NB4 (cell line): ENCODE results near the gene RFC5.

ENCODE experiments used
- DNase-seq: peaks from one replicate; pipeline ENCODE4 v3.0.0; 2010; ENCODE audit warnings: low read depth
- H3K4me3 ChIP-seq: one replicate; pipeline ENCODE4 v1.5.1; 2011; ENCODE audit warnings: mild to moderate bottlenecking, low read depth, low read length, moderate library complexity
- MAX ChIP-seq: IDR thresholded peaks from 2 replicates; pipeline ENCODE4 v1.6.1; 2011; ENCODE audit warnings: low read depth, low read length
- MYC ChIP-seq: IDR thresholded peaks from 2 replicates; pipeline ENCODE4 v1.6.1; 2011; ENCODE audit warnings: low read depth, low read length
- POLR2A ChIP-seq: IDR thresholded peaks from 2 replicates; pipeline ENCODE4 v1.6.1; 2011; ENCODE audit warnings: mild to moderate bottlenecking; ENCODE audit not compliant: insufficient read length; ENCODE audit errors: extremely low read depth
- TF ChIP-seq, protein P1 (sequence below): IDR thresholded peaks from one replicate; pipeline ENCODE4 v1.5.1; 2012; ENCODE audit warnings: low read depth, low read length

The RFC5 gene

DNA sequence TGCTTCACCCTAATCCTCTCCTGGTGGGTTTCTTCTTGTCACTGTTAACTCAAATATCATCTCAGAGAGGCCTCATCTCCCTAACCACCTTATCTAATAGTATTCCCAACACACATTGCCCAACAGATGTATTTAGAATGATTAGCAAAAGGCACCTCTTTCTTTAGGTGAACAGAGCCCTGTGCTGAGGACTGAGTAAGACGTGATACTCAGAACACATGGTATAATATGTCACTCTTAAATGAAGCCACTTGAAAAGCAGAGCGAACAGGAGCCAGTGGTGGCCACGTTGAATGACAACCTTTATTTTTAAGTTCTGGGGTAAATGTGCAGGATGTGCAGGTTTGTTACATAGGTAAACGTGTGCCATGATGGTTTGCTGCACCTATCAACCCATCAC lies 46.2 kb upstream of the RFC5 start:
- no peak for DNase-seq
- TF ChIP-seq MYC (no peak), POLR2A (no peak), MAX (no peak)
- TF ChIP-seq, protein P1, sequence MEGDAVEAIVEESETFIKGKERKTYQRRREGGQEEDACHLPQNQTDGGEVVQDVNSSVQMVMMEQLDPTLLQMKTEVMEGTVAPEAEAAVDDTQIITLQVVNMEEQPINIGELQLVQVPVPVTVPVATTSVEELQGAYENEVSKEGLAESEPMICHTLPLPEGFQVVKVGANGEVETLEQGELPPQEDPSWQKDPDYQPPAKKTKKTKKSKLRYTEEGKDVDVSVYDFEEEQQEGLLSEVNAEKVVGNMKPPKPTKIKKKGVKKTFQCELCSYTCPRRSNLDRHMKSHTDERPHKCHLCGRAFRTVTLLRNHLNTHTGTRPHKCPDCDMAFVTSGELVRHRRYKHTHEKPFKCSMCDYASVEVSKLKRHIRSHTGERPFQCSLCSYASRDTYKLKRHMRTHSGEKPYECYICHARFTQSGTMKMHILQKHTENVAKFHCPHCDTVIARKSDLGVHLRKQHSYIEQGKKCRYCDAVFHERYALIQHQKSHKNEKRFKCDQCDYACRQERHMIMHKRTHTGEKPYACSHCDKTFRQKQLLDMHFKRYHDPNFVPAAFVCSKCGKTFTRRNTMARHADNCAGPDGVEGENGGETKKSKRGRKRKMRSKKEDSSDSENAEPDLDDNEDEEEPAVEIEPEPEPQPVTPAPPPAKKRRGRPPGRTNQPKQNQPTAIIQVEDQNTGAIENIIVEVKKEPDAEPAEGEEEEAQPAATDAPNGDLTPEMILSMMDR = no peak
- no peak overlapping the region for H3K4me3 ChIP-seq

DNA sequence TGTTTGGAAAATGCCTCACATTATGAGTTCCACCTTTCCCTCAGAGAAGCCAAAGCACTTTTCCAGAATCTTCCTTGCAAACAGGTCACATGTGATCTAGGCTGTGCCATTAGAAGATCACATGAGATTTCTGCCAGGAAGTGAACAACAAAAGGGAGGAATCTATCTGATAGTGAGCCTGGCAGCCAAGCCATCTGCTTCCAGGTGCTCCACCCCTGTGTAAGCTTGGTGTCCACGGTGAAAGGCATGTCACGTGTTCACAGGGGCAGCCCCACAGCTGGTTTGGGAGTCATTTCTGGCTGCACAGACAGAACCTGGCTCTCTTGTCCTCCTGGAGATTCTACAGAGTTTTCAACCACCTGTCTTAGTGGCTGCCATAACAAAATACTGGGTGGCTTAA lies 44.2 kb upstream of the RFC5 start:
- DNase-seq = no peak
- H3K4me3 ChIP-seq = no peak overlapping the region
- TF ChIP-seq POLR2A (no peak), MYC (no peak), MAX (no peak)
- TF ChIP-seq, protein P1 = no peak

DNA sequence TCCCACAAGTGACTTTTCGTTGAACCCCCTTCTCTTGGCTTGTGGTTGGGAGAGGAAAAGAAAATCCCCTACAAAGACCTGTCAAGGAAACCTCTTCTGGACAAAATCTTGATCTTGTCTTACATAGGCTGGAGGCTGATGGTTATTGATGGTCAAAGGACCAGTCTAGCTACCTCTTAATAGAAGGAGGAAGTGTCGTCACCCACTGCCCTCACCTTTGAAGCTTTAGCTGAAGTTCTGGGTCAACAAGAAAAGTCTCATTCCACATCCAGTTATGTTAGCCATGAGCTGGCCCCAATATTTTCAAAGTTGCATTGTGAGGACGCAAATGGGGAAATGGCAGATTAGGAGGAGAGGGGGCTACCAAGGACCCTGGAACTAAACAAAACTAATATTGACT lies 41.5 kb upstream of the RFC5 start:
- no peak for DNase-seq
- no peak overlapping the region for H3K4me3 ChIP-seq
- TF ChIP-seq MAX = no peak
- TF ChIP-seq MYC = no peak
- TF ChIP-seq, protein P1 = no peak
- TF ChIP-seq POLR2A = no peak

DNA sequence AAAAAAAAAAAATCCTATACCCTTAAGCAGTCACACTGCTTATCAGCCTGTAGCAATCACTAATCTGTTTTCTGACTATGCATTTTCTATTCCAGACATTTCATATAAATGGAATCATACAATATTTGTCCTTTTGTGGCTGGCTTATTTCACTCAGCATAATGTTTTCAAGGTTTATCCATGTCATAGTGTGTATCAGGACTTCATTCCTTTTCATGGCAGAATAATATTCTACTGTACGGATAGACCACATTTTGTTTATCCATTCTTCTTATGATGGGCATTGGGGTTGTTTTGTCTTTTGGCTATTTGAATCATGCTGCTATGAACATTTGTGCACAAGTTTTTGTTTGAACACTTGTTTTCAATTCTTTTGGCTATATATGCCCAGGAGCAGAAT lies 39.1 kb upstream of the RFC5 start:
- no peak overlapping the region for H3K4me3 ChIP-seq
- TF ChIP-seq, protein P1 = no peak
- TF ChIP-seq POLR2A (no peak), MAX (no peak), MYC (no peak)
- no peak for DNase-seq

GRCh38 chr12:117980616-117981015 lies 35.9 kb upstream of the RFC5 start:
- peak; percentile 26 for DNase-seq
- no peak for TF ChIP-seq MYC
- TF ChIP-seq MAX = no peak
- TF ChIP-seq POLR2A = no peak
- TF ChIP-seq, protein P1 = no peak
- H3K4me3 ChIP-seq = no peak overlapping the region

GRCh38 chr12:117981267-117981666 lies 35.2 kb upstream of the RFC5 start:
- no peak overlapping the region for H3K4me3 ChIP-seq
- TF ChIP-seq, protein P1 = no peak
- TF ChIP-seq MAX (no peak), MYC (no peak), POLR2A (no peak)

More at GRCh38 chr12:117981267-117981666, 35.2 kb upstream of the RFC5 start:
- no peak for DNase-seq
